Cardiac septum (tissue), 1 donor: Measurements from ENCODE around the gene HMOX2. TPM values are rescaled to one million over a fixed set of nuclear protein-coding genes. Genes with fewer than 3 reads are reported as not detected.

ENCODE experiments used
- DNase-seq: peaks from one replicate; pipeline ENCODE4 v3.0.0-alpha.2; 2020; ENCODE audit warnings: low spot score
- intact Hi-C: fragments of 100-400 bp; cut with DNase I; formaldehyde crosslinking; loops from one replicate; pipeline ENCODE4 v1.14.0; 2022
- long read RNA-seq: library from polyadenylated mRNA; unstranded; transcript quantifications from one replicate; pipeline ENCODE4 v2.0.0, GENCODE V29; 2021
- total RNA-seq: library from RNA; stranded (reverse); fragmentation: NEBNext Ultra II Directional; extraction: Animal tissue kit (Norgen Biotek cat#: 25700); gene quantifications from one replicate; pipeline ENCODE4 v1.2.1, GENCODE V29; 2021
- donor health status: DM: no; HTN: no; CAD: no.

The HMOX2 gene
- total RNA-seq: 69.1 TPM
- long read RNA-seq, transcript HMOX2-208 (6 exons, 2,147 nt): major isoform, 119 of 175 reads
- long read RNA-seq, transcript HMOX2-205 (7 exons, 1,797 nt): minor isoform, 22 of 175 reads
- long read RNA-seq, partial matches to known transcripts: 9 of 175 reads
- long read RNA-seq, other reads (novel, unspliced or antisense): 23 of 175 reads

- DNase-seq: peak; percentile 98
- intact Hi-C loops: no loop called here
These were observed at the start of gene HMOX2 for GRCh38 chr16:4475880-4476788. TSS of gene HMOX2 (plus strand) at chr16:4476398. CDS start at chr16:4505525, 29,127 bp downstream.

DNA sequence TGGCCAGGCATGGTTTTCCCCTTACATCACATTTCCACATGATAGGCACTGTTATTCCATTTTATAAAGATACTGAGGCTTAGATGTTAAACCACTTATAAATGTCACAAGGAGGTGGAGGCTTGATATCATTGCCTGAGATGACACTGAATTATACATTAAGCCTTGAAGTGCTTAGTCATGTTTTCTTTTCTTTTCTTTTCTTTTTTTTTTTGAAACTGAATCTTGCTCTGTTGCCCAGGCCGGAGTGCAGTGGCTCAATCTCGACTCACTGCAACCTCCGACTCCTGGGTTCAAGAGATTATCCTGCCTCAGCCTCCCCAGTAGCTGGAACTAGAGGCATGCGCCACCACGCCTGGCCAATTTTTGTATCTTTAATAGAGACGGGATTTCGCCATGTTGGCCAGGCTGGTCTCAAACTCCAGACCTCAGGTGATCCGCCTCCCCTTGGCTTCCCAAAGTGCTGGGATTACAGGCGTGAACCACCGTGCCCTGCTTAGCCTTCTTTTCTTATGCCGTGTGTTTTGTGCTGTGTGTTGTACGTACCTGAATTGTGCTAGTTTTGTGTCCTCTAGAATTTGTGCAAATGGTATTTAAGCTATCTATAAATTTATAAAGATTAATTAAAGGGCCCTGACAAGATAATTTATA lies 49.4 kb upstream of the HMOX2 start:
- DNase-seq: no peak
- intact Hi-C loops: no loop called here

DNA sequence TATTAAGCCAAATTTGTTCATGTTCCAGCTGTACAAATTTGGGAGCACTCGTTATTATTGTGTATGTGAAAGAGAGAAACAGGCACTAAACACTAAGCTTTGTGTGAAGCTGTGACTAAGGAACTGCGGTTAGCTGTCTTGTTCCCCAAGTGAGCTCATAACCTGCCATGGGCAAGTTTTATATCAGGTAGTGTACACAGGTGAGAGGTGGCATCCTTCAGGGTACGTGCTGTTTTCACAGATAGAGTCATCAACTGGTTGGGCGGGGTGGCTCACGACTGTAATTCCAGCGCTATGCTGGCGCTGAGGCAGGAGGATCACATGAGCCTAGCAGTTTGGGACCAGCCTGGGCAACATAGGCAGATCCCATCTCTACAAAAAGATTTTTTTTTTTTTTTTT lies 47.7 kb upstream of the HMOX2 start:
- no peak for DNase-seq
- intact Hi-C loops: no loop called here

DNA sequence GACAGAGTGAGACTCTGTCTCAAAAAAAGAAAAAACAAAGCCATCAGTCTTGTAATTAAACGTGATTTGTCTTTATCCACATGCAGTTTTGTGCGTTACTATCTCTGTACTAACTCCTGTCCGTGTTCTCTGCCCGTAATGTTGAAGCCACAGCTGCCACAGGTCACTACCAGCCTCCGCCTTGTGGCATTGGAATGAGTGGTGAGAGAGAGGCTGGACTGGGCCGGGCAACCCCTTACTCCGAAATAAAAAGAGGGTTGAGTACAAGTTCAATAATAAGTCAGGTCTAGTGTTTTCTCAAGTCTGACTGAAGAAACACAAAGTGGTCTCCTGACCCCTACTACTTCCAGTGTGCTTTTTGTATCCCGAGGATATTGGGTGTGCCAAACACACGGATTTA lies 45.2 kb upstream of the HMOX2 start:
- intact Hi-C loops: no loop called here
- no peak for DNase-seq

DNA sequence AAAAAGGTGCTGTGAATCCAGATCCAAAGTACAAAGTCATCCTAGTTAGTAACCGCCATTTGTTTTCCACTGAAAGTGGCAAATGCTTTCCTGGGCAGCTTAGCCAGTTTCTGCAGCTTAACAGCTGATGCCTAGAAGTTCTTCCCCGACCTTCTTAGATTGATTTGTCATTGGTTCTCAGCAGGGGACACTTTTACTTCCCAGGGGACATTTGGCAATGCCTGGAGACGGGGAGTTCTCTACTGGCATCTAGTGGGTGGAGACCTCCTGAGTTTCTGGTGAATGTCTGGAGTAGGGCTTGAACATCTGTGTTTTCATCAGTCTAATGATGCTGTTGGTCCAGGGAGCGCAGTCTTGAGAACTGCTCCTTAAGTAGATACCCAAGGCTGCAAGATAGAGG lies 43.0 kb upstream of the HMOX2 start:
- DNase-seq: no peak
- intact Hi-C loops: no loop called here

GRCh38 chr16:4433914-4434787 lies 42.0 kb upstream of the HMOX2 start:
- intact Hi-C loops: no loop called here
- no peak for DNase-seq

DNA sequence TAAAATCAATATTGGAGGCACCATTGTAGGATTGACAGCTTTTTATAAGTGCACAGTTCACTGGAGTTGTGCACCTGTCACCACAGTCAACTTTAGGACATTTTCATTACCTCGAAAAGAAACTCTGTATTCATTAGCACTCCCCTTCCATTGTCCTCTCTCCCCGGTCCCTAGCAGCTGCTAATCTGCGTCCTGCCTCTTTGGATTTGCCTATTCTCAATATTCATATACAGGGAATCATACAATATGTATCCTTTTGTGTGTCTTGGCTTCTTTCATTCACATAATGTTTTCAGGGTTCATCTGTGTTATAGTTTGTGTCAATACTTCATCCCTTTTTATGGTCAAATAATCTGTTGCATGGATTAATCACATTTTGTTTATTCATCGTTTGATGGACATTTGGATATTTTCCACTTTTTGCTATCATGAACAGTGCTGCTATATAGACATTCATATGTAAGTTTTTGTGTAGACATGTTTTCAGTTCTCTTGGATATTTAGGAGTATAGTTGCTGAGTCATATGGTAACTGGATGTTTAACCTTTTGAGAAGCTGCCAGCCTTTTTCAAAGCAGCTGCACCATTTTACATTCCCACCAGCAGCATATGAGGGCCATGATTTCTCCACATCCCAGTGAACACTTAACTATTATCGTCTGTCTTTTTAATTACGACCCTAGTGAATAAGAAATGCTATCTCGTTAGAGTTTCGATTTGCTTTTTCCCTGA lies 40.7 kb upstream of the HMOX2 start:
- DNase-seq: no peak
- intact Hi-C loops: no loop called here

DNA sequence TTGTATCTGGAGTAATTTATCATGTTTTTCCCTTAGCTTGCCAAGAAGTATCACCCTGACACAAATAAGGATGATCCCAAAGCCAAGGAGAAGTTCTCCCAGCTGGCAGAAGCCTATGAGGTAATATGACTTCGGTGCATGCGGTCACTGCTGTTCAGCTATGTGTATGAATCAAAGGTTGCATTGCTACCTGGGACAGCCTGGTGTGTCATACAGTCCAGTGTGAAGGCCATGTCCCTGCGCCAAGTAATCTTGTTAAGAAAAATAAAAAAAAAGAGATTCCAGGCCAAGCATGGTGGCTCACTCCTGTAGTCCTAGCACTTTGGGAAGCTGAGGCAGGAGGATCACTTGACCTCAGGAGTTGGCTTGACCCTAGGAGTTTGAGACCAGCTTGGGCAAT lies 38.8 kb upstream of the HMOX2 start:
- DNase-seq: no peak

GRCh38 chr16:4442371-4442770 lies 33.8 kb upstream of the HMOX2 start:
- no peak for DNase-seq
- intact Hi-C loops: no loop called here

More for the DNA sequence above, 38.8 kb upstream of the HMOX2 start:
- intact Hi-C loops: no loop called here

DNA sequence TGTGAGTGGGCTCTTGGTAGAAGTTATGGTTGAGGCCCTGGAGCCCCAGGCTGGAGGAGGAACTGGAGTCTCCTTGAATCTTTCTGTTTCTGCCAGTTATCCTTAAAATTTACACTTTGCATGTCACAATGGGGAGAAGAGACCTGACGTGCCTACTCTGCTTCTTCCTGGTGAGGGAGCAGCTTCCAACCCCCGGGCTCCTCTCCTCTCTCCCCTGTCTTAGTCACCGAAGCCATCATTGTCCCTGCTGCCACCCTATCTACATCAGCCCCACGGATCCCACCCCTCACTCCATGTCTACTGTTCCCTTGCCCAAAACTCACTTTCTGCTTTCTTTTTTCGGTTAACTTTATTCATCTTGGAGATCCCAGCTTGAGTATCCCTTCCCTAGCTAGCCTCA lies 32.9 kb upstream of the HMOX2 start:
- intact Hi-C loops: no loop called here
- no peak for DNase-seq

- no peak for DNase-seq
- intact Hi-C loops: no loop called here
These were observed 32.2 kb upstream of the HMOX2 start for GRCh38 chr16:4443986-4444385.

DNA sequence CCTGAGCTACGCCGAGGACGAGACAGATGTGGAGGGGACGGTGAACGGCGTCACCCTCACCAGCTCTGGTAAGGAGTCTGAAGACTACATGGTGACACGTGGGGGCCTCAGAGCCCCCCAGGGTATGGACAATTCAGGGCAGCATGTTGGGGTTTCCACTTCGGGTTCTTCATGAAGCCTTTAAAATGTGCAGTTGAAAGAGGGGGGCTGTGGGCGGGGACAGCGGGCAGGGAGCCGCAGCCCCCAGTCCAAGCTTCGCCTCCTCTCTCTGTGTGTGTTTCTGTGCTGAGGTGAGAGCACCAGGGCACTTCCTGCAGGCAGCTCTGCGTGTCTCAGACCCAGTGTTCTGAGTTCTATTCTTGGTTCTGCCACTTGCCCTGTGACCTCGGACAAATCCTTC lies 25.8 kb upstream of the HMOX2 start:
- intact Hi-C loops: no loop called here
- DNase-seq: no peak

- intact Hi-C loops: no loop called here
- DNase-seq: no peak
These were observed 25.2 kb upstream of the HMOX2 start for GRCh38 chr16:4450931-4451519.

DNA sequence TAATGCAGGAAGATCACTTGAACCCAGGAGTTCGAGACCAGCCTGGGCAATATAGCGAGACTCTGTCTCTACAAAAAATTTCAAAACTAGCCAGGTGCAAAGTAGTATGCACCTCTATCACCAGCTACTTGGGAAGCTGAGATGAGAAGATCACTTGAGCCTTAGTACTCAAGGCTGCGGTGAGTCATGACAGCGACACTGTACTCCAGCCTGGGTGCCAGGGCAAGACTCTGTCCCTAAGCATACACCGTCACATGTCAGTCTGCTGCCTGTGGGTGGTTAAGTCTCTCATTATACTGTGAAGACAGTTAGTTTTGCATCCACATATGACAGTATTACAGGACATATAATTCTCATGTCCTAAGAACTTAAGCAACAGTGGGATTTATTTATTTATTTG lies 23.5 kb upstream of the HMOX2 start:
- no peak for DNase-seq
- intact Hi-C loops: no loop called here

GRCh38 chr16:4454623-4455022 lies 21.6 kb upstream of the HMOX2 start:
- intact Hi-C loops: no loop called here
- DNase-seq: no peak

GRCh38 chr16:4455081-4455480 lies 21.1 kb upstream of the HMOX2 start:
- no peak for DNase-seq

DNA sequence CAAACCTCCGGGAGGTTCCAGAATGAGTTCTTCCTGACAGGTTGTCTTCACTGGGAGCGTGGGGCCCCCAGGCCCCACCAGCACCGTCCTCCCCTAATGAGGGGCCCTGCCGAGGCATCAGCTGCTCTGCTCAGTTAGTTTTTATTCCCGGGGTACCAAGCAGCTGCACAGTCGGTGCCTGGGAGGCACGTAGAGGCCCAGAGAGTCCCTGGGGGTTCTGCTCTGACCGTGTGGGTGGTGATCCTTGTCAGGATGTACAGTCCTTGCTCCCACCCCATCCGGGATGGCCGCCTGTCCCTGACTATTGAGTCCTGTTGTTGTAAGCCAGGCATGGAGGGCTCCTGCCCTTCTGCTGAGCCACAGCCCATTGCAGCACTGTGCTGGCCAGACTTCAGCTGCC lies 20.2 kb upstream of the HMOX2 start:
- no peak for DNase-seq
- intact Hi-C loops: no loop called here

More at GRCh38 chr16:4455081-4455480, 21.1 kb upstream of the HMOX2 start:
- intact Hi-C loops: no loop called here

DNA sequence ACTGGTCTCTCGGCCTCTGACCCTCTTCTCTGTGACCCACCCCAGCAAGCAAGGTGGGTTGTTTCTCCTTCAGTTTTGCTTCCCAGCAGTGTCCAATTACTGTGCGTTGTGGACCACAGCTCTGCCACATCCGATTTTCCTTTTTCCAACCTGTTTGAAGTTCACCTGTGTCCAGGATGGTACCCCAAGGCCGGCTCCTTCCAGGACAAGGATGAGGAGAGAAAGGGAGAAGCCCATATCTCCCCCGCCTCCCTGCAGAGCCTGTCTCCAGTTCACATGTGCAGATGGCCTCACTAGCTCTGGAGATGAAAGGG lies 15.3 kb upstream of the HMOX2 start:
- no peak for DNase-seq
- intact Hi-C loops: no loop called here
